HepG2 (cell line): Measurements from ENCODE around the gene MYO7A.

Source experiments
- EZH2 ChIP-seq: conservative IDR thresholded peaks from 2 replicates; pipeline ENCODE4 v1.6.1; 2012; ENCODE audit warnings: mild to moderate bottlenecking, low read depth, low read length, moderate library complexity
- PPARG ChIP-seq: conservative IDR thresholded peaks from 2 replicates; pipeline ENCODE4 v1.6.1; 2016; ENCODE audit warnings: missing biosample characterization, missing genetic modification reagents
- SRSF4 ChIP-seq: fragments of 200-400 bp; formaldehyde crosslinking; IDR thresholded peaks from one replicate; pipeline ENCODE4 v1.6.1; 2018; ENCODE audit warnings: mild to moderate bottlenecking, low read depth, low read length, moderate library complexity; ENCODE audit not compliant: poor library complexity, severe bottlenecking
- TBL1XR1 ChIP-seq: fragments of 150-350 bp; IDR thresholded peaks from 2 replicates; pipeline ENCODE4 v1.6.1; 2014; ENCODE audit warnings: borderline replicate concordance, low read length; ENCODE audit not compliant: partially characterized antibody
- ZBTB20 ChIP-seq: sonication (generic); formaldehyde crosslinking; IDR thresholded peaks from 2 replicates; pipeline ENCODE4 v1.8.1; 2023; ENCODE audit warnings: missing genetic modification reagents, low read depth, mild to moderate bottlenecking, borderline replicate concordance
- ZNF446 ChIP-seq: sonication (generic); formaldehyde crosslinking; IDR thresholded peaks from 2 replicates; pipeline ENCODE4 v1.5.0; 2020; ENCODE audit warnings: mild to moderate bottlenecking, missing genetic modification reagents
- ZNF775 ChIP-seq: sonication (generic); formaldehyde crosslinking; IDR thresholded peaks from 2 replicates; pipeline ENCODE4 v1.4.0; 2020; ENCODE audit warnings: missing genetic modification reagents, mild to moderate bottlenecking, moderate library complexity, borderline replicate concordance
- TF ChIP-seq, protein P1 (sequence below): IDR thresholded peaks from 2 replicates; pipeline ENCODE4 v1.6.1; 2012; ENCODE audit warnings: inconsistent platforms
- TF ChIP-seq, protein P2 (sequence below): sonication (generic); formaldehyde crosslinking; IDR thresholded peaks from 2 replicates; pipeline ENCODE4 v1.5.0; 2020; ENCODE audit warnings: mild to moderate bottlenecking, missing genetic modification reagents, moderate library complexity

DNA sequence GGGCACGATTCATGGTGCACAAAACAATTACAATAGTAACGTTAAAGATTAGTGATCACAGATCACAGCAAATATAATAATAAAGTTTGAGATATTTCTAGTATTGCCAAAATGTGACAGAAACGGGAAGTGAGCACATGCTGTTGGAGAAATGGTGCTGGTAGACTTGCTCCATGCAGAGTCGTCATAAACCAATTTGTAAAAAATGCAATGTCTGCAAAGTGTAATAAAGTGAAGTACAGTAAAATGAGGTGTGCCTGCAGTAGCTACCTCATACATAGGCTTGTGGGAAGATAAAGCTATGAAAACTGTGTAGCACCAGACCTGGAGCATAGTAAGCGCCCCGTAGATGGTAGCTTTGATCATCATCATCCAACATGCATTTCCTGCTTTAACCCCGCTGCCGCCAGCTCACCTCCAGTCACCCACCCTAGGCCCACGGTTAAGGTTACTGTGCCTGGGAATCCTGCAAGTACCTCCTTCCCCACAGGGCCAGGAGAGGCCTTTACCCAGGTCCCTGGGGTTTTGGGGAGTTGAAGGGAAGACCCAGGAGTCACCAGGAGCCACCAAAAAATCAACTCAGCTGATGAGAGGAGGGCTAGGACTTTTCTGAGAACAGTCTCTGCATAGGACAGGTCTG is 59.2 kb downstream of the MYO7A start:
- no peak for TF ChIP-seq ZNF446
- TF ChIP-seq ZNF775 (CRISPR knock-in tag), result no peak
- no peak for TF ChIP-seq PPARG (CRISPR knock-in tag)
- no peak for TF ChIP-seq TBL1XR1
- TF ChIP-seq, protein P1, sequence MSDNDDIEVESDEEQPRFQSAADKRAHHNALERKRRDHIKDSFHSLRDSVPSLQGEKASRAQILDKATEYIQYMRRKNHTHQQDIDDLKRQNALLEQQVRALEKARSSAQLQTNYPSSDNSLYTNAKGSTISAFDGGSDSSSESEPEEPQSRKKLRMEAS, result no peak
- no peak for TF ChIP-seq ZBTB20
- no peak for TF ChIP-seq EZH2
- TF ChIP-seq SRSF4, result no peak
- TF ChIP-seq, protein P2, sequence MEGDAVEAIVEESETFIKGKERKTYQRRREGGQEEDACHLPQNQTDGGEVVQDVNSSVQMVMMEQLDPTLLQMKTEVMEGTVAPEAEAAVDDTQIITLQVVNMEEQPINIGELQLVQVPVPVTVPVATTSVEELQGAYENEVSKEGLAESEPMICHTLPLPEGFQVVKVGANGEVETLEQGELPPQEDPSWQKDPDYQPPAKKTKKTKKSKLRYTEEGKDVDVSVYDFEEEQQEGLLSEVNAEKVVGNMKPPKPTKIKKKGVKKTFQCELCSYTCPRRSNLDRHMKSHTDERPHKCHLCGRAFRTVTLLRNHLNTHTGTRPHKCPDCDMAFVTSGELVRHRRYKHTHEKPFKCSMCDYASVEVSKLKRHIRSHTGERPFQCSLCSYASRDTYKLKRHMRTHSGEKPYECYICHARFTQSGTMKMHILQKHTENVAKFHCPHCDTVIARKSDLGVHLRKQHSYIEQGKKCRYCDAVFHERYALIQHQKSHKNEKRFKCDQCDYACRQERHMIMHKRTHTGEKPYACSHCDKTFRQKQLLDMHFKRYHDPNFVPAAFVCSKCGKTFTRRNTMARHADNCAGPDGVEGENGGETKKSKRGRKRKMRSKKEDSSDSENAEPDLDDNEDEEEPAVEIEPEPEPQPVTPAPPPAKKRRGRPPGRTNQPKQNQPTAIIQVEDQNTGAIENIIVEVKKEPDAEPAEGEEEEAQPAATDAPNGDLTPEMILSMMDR (CRISPR knock-in tag), result no peak
